NB4 (cell line): Measurements from ENCODE around the gene KHNYN.

ENCODE experiments used
- CTCF ChIP-seq: IDR thresholded peaks from one replicate; pipeline ENCODE4 v1.5.1; 2012; ENCODE audit warnings: low read depth, low read length
- MYC ChIP-seq: IDR thresholded peaks from 2 replicates; pipeline ENCODE4 v1.6.1; 2011; ENCODE audit warnings: low read depth, low read length

DNA sequence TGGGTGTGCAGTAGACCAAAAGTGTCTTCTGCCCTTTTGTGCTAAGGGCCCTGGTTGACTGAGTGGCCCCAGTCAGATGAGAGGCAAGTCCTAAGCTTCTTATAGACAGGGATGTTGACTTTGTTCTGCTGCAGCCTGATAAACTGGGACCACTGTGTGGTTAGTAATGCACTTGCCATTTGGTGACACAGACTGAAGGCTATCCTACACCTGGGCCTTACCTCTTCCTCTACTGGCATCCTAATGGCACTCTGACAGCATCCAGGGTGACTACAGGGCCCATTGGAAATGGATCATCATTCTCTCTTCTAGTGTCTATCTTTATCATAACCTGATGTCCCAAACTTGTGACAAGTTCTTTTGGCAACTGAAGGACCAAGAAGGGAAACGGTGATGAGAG is 9.5 kb downstream of the KHNYN start:
- TF ChIP-seq CTCF = no peak
- no peak for TF ChIP-seq MYC
